Measurements from ENCODE around the gene PERM1. TPM values are rescaled to one million over a fixed set of nuclear protein-coding genes. Genes with fewer than 3 reads are reported as not detected.

The PERM1 gene
- total and polyA plus RNA-seq, 8 donors: 0.27 to 0.45 (median 0.36) TPM; not detected in 4

DNA sequence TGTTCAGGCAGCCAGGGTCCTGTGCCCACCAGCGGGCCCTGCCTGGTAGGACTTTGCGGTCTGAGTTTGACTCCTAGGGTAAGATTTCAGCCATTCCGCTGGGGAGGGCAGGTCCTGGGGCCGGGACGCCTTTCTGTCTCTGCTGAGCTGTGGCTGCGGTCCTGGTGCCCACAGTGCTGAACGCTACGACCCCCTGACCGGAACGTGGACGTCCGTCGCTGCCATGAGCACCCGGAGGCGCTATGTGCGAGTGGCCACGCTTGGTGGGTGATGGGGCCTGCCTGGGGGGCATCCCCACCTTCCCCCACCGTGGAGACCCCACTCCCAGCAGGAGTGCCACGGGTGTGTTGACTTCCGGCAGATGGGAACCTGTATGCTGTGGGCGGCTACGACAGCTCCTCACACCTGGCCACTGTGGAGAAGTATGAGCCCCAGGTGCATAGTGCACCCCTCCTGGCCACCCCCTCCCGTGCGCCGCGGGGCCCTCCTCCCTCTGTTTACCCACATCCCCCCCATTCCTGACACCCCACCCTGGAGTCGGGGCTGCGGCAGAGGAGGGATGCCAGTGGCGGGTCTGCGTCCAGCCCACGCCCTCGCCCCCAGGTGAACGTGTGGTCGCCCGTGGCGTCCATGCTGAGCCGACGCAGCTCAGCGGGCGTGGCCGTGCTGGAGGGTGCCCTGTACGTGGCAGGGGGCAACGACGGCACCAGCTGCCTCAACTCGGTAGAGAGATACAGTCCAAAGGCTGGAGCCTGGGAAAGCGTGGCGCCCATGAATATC, 18.0 kb downstream of the PERM1 start:
- no peak for ATAC-seq

DNA sequence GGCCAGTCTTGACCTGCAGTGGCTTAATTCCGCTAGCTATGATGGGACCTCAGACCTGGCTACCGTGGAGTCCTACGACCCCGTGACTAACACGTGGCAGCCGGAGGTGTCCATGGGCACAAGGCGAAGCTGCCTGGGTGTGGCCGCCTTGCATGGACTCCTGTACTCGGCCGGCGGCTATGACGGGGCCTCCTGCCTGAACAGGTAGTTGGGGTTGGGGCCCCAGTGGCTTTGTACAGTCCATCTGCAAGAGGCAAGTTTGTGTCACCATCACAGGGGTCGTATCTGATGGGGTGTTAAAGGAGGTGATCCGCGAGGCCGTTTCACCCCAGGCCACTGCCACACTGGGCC, 18.6 kb downstream of the PERM1 start:
- Histone ChIP-seq H3K4me3 (no peak overlapping the region), H3K27me3 (peaks cover 0 to 42% of the 10 kb centered on the region in 2 donors), H3K4me1 (peaks cover 10 to 45% of the 10 kb centered on the region in 2 donors), H3K9me3 (no peaks in the 10 kb centered on the region), H3K27ac (no peak overlapping the region), H3K36me3 (peaks cover 0 to 26% of the 10 kb centered on the region in 2 donors)
- DNase-seq: no peak
- TF ChIP-seq, protein P1, sequence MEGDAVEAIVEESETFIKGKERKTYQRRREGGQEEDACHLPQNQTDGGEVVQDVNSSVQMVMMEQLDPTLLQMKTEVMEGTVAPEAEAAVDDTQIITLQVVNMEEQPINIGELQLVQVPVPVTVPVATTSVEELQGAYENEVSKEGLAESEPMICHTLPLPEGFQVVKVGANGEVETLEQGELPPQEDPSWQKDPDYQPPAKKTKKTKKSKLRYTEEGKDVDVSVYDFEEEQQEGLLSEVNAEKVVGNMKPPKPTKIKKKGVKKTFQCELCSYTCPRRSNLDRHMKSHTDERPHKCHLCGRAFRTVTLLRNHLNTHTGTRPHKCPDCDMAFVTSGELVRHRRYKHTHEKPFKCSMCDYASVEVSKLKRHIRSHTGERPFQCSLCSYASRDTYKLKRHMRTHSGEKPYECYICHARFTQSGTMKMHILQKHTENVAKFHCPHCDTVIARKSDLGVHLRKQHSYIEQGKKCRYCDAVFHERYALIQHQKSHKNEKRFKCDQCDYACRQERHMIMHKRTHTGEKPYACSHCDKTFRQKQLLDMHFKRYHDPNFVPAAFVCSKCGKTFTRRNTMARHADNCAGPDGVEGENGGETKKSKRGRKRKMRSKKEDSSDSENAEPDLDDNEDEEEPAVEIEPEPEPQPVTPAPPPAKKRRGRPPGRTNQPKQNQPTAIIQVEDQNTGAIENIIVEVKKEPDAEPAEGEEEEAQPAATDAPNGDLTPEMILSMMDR (IDR thresholded peaks at IDR 0.05): no peak
- ATAC-seq: no peak
- intact Hi-C loops (cut with DNase I): no loop called here

More for the DNA sequence above, 18.0 kb downstream of the PERM1 start:
- H3K36me3 ChIP-seq: peaks cover 0 to 26% of the 10 kb centered on the region in 2 donors
- no peaks in the 10 kb centered on the region for H3K9me3 ChIP-seq
- TF ChIP-seq, protein P1 (IDR thresholded peaks at IDR 0.05): no peak
- intact Hi-C loops (cut with DNase I): no loop called here
- peaks cover 6 to 41% of the 10 kb centered on the region in 2 donors for H3K4me1 ChIP-seq
- no peak overlapping the region for H3K4me3 ChIP-seq
- no peak for DNase-seq
- no peak overlapping the region for H3K27ac ChIP-seq
- peaks cover 0 to 48% of the 10 kb centered on the region in 2 donors for H3K27me3 ChIP-seq

DNA sequence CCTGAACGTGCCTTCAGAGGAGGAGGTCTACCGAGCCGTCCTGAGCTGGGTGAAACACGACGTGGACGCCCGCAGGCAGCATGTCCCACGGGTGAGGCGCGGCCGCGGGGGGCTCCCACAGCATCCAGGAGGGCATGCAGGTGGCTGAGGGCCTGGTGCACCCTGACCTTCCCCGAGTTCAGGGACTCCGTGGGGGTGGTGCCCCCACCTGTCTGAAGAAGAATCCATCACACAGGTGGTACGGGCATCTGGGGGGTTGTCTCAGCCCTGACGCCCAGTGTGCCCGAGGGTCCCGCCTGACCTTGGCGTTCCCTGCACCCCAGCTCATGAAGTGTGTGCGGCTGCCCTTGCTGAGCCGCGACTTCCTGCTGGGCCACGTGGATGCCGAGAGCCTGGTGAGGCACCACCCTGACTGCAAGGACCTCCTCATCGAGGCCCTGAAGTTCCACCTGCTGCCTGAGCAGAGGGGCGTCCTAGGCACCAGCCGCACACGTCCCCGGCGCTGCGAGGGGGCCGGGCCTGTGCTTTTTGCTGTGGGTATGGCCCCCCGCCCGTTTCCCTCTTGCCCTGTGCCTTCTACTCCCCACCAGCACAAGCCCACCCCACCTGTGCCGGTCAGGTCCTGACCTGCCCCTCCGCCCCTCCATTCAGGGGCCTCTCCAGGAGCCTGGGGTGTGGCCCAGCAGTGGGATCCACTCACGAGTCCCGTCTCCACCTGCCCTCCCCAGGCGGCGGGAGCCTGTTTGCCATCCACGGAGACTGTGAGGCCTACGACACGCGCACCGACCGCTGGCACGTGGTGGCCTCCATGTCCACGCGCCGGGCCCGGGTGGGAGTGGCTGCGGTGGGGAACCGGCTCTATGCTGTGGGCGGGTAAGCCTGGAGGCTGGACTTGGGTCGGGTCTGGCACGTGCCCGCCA, 19.3 kb downstream of the PERM1 start:
- Histone ChIP-seq H3K27me3 (peaks cover 0 to 35% of the 10 kb centered on the region in 2 donors), H3K4me1 (peaks cover 12 to 52% of the 10 kb centered on the region in 2 donors), H3K36me3 (peaks cover 0 to 26% of the 10 kb centered on the region in 2 donors), H3K4me3 (no peak overlapping the region), H3K9me3 (no peaks in the 10 kb centered on the region), H3K27ac (no peak overlapping the region)
- ATAC-seq (no peak), DNase-seq (no peak)
- intact Hi-C loops (cut with DNase I): no loop called here
- TF ChIP-seq, protein P1 (IDR thresholded peaks at IDR 0.05): no peak

DNA sequence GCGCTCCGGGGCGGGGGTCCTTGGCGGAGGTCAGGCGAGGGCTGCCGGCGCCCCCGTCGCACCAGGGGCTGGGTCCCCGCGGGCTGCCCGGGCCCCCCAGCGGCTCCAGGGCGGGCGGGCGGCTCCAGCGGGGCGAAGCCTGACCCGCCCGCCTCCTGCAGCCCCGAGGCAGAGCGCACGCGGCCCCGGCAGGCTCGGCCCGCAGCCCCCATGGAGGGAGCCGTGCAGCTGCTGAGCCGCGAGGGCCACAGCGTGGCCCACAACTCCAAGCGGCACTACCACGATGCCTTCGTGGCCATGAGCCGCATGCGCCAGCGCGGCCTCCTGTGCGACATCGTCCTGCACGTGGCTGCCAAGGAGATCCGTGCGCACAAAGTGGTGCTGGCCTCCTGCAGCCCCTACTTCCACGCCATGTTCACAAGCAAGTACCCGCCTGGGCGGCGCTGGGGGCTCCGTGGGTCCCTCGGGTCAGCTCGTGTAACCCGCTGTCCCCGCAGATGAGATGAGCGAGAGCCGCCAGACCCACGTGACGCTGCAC, 20.7 kb downstream of the PERM1 start:
- Histone ChIP-seq H3K27ac (no peak overlapping the region), H3K36me3 (peaks cover 0 to 36% of the 10 kb centered on the region in 2 donors), H3K4me3 (peak overlapping the region; percentile 57 to 73), H3K9me3 (no peaks in the 10 kb centered on the region), H3K27me3 (peaks cover 0 to 21% of the 10 kb centered on the region in 2 donors), H3K4me1 (peaks cover 11 to 50% of the 10 kb centered on the region in 2 donors)
- TF ChIP-seq, protein P1 (IDR thresholded peaks at IDR 0.05): no peak
- no peak for ATAC-seq
- DNase-seq: no peak
- intact Hi-C loops (cut with DNase I): no loop called here

Measured in left lung (tissue), 10 donors.